ENCODE measurements around the gene APOA5.

The APOA5 gene

DNA sequence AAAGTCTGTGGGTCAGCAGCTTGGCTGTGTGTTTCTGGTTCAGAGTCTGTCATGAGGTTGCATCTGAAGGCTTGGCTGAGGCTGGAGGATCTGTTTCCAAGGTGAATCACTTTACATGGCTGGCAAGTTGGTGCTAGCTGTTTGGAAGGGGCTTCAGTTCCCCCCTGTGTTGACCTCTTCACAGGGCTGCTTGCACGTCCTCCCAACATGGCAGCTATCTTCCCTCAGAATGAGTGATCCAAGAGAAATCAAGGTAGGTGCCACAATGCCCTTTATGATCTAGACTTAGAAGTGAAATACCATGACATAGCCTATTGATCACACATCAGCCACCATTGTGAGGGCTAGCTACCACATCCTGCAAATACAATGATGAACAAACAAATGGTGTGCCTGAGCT is 21.5 kb upstream of the APOA5 start:
- Mint-ChIP-seq H3K9me3 (no peaks in the 10 kb centered on the region), H3K36me3 (ENCODE audit: low read depth) (no peaks in the 10 kb centered on the region), H3K4me3 (no peak overlapping the region), H3K27me3 (ENCODE audit: low read depth, poor library complexity) (peaks cover 3% of the 10 kb centered on the region), H3K4me1 (no peaks in the 10 kb centered on the region), H3K27ac (no peak overlapping the region)
- TF ChIP-seq, protein P1, sequence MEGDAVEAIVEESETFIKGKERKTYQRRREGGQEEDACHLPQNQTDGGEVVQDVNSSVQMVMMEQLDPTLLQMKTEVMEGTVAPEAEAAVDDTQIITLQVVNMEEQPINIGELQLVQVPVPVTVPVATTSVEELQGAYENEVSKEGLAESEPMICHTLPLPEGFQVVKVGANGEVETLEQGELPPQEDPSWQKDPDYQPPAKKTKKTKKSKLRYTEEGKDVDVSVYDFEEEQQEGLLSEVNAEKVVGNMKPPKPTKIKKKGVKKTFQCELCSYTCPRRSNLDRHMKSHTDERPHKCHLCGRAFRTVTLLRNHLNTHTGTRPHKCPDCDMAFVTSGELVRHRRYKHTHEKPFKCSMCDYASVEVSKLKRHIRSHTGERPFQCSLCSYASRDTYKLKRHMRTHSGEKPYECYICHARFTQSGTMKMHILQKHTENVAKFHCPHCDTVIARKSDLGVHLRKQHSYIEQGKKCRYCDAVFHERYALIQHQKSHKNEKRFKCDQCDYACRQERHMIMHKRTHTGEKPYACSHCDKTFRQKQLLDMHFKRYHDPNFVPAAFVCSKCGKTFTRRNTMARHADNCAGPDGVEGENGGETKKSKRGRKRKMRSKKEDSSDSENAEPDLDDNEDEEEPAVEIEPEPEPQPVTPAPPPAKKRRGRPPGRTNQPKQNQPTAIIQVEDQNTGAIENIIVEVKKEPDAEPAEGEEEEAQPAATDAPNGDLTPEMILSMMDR (IDR thresholded peaks at IDR 0.05), result no peak
- DNase-seq, result no peak

DNA sequence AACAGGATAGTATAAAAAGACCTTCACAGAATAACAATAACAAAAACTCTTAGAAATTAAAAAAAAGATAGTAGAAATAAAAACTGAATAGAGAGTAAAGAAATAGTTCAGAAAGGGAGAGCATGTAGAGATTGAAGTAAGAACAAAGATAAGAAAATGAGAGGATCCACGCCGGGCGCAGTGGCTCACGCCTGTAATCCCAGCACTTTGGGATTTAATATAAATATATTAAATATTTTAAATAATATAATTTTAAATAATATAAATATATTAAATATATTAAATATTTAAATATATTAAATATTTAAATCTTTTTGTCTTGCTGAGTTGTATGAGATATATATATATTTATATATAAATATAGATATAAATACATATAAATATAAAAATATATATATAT is 20.4 kb upstream of the APOA5 start:
- Mint-ChIP-seq H3K27me3 (ENCODE audit: low read depth, poor library complexity) (peaks cover 6% of the 10 kb centered on the region), H3K9me3 (no peaks in the 10 kb centered on the region), H3K4me3 (no peak overlapping the region), H3K4me1 (no peaks in the 10 kb centered on the region), H3K36me3 (ENCODE audit: low read depth) (no peaks in the 10 kb centered on the region), H3K27ac (no peak overlapping the region)
- DNase-seq, result no peak
- TF ChIP-seq, protein P1 (IDR thresholded peaks at IDR 0.05), result no peak

DNA sequence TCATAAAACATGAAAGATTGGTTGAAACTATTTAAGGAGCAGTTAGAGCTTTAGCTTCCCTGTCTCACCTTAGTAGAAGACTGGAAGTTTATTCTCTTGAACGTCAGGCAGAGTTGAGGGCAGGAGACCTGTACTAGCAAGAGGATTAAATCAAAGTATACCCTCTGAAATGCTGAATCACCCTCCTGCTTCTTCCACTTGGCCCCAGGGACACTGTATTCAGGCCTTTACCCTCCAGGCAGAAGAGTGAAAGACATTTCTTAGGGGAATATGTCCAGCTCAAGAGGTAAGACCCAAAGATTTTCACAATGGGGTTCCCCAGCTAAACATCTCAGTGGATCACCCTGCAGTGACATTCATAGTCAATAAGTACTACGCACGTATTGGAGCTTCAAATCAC is 19.5 kb upstream of the APOA5 start:
- no peak overlapping the region for H3K27ac Mint-ChIP-seq
- H3K36me3 Mint-ChIP-seq (ENCODE audit: low read depth), result no peaks in the 10 kb centered on the region
- no peaks in the 10 kb centered on the region for H3K4me1 Mint-ChIP-seq
- TF ChIP-seq, protein P1 (IDR thresholded peaks at IDR 0.05), result no peak
- no peak for DNase-seq
- H3K9me3 Mint-ChIP-seq, result no peaks in the 10 kb centered on the region
- H3K27me3 Mint-ChIP-seq (ENCODE audit: low read depth, poor library complexity), result peaks cover 6% of the 10 kb centered on the region
- H3K4me3 Mint-ChIP-seq, result no peak overlapping the region

DNA sequence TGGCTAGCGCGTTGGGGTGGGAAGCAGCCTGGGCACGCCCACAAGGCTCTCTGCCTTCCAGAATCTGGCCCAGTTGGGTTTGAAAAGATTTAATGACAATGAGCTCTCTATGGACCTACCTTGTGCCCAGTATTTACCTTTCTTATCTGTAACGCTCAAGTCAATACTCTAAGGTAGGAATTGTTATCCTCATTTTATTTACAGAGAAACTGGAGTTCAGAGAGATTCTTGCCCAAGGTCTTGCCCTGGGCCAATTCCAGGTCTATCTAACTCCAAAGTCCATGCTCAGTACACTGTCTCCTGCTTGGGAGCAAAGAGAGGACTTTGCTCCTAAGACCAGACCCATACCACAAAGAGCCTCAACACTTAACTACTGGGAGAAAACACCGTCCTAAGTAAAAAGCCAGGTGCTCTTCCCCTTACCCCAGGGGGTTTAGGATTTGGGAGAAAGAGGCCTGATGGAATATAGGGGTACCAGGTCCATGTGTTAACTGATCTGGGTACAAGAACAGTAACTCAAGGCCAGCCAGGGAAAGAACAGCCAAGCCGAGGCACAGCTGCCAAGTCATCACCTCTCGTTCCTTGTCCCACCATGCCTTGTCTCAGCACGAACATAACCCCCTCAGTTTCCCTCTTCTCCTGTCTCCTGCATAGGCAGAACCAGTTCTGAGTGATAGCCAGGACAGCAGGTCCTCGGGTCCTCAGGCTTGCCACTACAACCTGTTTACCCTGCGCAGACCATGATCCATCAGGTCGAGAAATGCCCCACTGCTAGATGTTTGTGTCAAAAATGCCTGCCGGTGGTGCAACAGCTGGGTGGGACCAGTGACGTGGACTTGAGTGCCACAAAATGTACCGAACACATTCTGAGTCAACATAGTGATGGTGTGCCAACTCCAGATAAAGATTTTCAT is 16.8 kb upstream of the APOA5 start:
- no peak overlapping the region for H3K27ac Mint-ChIP-seq
- no peak for DNase-seq
- TF ChIP-seq, protein P1 (IDR thresholded peaks at IDR 0.05), result no peak
- peaks cover 14% of the 10 kb centered on the region for H3K27me3 Mint-ChIP-seq (ENCODE audit: low read depth, poor library complexity)
- no peak overlapping the region for H3K4me3 Mint-ChIP-seq
- no peaks in the 10 kb centered on the region for H3K9me3 Mint-ChIP-seq
- no peaks in the 10 kb centered on the region for H3K36me3 Mint-ChIP-seq (ENCODE audit: low read depth)
- H3K4me1 Mint-ChIP-seq, result no peaks in the 10 kb centered on the region

DNA sequence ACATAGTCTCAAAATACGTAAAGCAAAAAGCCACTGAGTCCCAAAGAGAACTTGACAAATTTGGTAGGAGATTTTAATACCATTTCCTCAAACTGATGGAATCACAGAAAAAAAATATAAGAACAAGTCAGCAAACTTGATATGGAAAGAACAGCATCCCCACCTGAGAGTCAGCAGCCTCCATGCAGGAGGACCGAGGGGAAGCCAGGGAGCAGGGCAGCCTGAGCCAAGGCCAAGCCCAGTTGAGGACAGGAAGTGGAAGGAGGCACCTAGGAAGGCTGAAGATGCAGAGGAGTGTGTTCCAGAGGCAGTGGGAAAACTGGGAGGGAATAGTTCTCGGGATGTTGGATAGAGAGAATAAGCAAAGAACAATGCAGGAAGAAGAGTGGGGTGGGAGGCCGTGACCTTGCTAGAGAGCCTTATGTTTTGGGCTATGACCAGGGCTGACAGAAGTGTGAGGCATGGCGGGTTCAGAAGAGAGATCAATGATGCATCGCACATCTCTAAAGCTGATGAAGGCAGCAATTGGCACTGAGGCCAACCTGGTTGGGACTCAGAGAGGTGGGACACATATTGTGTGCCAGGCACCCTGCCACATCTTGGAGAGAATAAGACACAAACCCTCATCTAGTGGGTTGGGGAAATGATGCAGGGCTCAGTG is 16.1 kb upstream of the APOA5 start:
- H3K4me1 Mint-ChIP-seq, result no peaks in the 10 kb centered on the region
- H3K4me3 Mint-ChIP-seq, result no peak overlapping the region
- H3K36me3 Mint-ChIP-seq (ENCODE audit: low read depth), result no peaks in the 10 kb centered on the region
- TF ChIP-seq, protein P1 (IDR thresholded peaks at IDR 0.05), result no peak
- no peak for DNase-seq
- no peaks in the 10 kb centered on the region for H3K9me3 Mint-ChIP-seq
- no peak overlapping the region for H3K27ac Mint-ChIP-seq
- H3K27me3 Mint-ChIP-seq (ENCODE audit: low read depth, poor library complexity), result peaks cover 20% of the 10 kb centered on the region

All from nephron progenitor cell (in vitro differentiated cells).